Right cardiac atrium (tissue), 5 donors: ENCODE measurements around the gene PLEKHN1. TPM values are rescaled to one million over a fixed set of nuclear protein-coding genes. Genes with fewer than 3 reads are reported as not detected.
"Not testable (repeated sequence)": the region's sequence is repeated elsewhere in the genome, so short reads cannot be mapped to it uniquely, and the experiment has no call there.

Experiments used
- ATAC-seq, 2 donors: fragments of 200-7000 bp; cut with Tn5 transposase; one replicate each; pipeline versions ENCODE4 v1.8.0 to v1.9.1; 2020; ENCODE audit warnings: moderate library complexity in 2 of 2, mild to moderate bottlenecking in 1 of 2
- DNase-seq, 3 donors: peaks; one replicate each; pipeline ENCODE4 v3.0.0-alpha.2; 2020
- H3K27ac ChIP-seq: one replicate; pipeline ENCODE4 v1.5.1; 2013; ENCODE audit warnings: mild to moderate bottlenecking, low read length, control low read depth, moderate library complexity
- H3K27me3 ChIP-seq: one replicate; pipeline ENCODE4 v1.6.1; 2013; ENCODE audit not compliant: control insufficient read depth, insufficient read depth
- H3K4me1 ChIP-seq: one replicate; pipeline ENCODE4 v1.6.1; 2013; ENCODE audit warnings: low read length; ENCODE audit not compliant: control insufficient read depth, insufficient read depth
- H3K4me3 ChIP-seq: one replicate; pipeline ENCODE4 v1.5.1; 2013; ENCODE audit warnings: low read length, control low read depth
- H3K9me3 ChIP-seq: one replicate; pipeline ENCODE4 v1.6.1; 2013; ENCODE audit warnings: low read length; ENCODE audit not compliant: control insufficient read depth
- WGBS: extraction: QIAGEN DNeasy Blood & Tissue Kit; methylation state at CpG from one replicate; pipeline ENCODE4 v1.1.7; 2013; 5-methylcytosine and 5-hydroxymethylcytosine counted together
- intact Hi-C, 4 donors: fragments of 100-400 bp; cut with DNase I; formaldehyde crosslinking; loops; one replicate each; pipeline versions ENCODE4 v1.11.0 to v1.14.0; 2022 to 2023
- polyA plus RNA-seq: library from polyadenylated mRNA; stranded (reverse); fragments of 200-250 nt; gene quantifications from one replicate; pipeline ENCODE4 v1.2.3, GENCODE V29; 2013
- total RNA-seq, 4 donors: library from RNA; stranded (reverse); fragmentation: NEBNext Ultra II Directional; extraction: Animal tissue kit (Norgen Biotek cat#: 25700); gene quantifications; one replicate each; pipeline ENCODE4 v1.2.1, GENCODE V29; 2021
- donor health status: healthy with polysubstance abuse.
- donor health status: DM: no; HTN: yes; CAD: no.
- donor health status: DM: no; HTN: no; CAD: no.
- donor health status: DM: no; HTN: yes; CAD: no; lungs with severe emphysema.
- donor health status: DM: yes; HTN: yes; CAD: no.

Gene PLEKHN1
- total and polyA plus RNA-seq, 5 donors = 0.14 to 0.41 TPM; not detected in 3

DNA sequence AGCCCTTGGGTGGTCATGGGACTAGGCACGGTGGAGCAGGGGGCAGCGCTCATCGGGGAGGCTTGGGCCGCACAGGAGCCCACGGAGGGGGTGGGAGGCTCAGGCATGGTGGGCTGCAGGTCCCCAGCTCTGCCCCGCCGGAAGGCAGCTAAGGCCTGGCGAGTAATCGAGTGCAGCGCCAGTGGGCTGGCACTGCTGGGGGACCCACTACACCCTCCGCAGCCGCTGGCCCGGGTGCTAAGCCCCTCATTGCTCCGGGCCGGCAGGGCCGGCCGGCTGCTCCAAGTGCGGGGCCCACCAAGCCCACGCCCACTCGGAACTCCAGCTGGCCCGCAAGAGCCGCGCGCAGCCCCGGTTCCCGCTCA is 52.0 kb downstream of the PLEKHN1 start:
- H3K27ac ChIP-seq, H3K4me3 ChIP-seq, H3K4me1 ChIP-seq, intact Hi-C loops, H3K27me3 ChIP-seq, H3K9me3 ChIP-seq, ATAC-seq: not testable (repeated sequence)
- DNase-seq = peak; percentile 17 to 66 (median 57)
- 92% methylated on average over 26 of the region's 26 CpGs for WGBS

DNA sequence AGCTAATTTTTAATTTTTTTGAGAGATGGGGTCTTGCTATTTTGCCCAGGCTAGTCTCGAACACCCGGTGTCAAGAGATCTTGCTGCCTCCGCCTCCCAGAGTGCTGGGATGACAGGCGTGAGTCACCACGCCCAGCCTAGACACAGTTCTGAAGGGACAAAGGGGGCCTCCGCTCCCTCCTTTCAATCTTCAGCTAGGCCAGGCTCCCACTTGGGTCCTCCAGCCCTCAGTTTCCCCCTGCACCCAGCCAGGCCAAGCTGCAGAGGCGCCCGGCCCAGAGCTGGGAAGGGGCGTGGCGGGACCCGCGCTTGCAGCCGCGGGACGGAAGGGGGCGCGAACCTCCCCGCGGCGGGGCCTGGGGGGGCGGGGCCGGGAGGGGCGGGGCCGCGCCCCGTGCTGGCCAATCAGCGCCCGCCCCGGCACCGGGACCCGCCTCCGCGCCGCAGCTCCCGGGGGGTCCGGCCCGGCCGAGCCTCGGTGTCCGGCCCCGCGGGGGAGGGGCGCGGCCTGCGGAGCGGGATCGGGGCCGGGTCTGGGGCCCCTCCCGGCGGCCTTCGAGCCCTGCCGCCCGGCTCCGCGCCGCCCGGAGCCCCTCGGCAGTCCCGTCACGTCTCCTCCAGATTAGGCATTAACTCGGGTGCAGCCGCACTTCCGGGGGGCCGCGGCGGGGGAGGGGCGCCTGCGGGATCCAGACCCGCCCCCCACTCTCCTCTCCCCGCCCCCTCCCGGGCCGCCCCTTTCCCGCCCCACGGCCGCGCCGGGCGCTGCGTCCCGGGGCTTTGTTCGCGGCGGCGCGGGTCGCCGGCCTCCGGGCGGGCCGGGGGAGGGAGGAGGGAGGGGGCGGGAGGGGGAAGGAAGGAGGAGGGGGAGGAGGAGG is 53.1 kb downstream of the PLEKHN1 start:
- WGBS = 2% methylated on average over 83 of the region's 91 CpGs
- peak overlapping the region; percentile 79 for H3K27ac ChIP-seq
- DNase-seq (peak; percentile 88 to 95 (median 95)), ATAC-seq (peak; percentile 81 to 91)
- H3K4me1 ChIP-seq = no peaks in the 10 kb centered on the region
- intact Hi-C loops = no loop called here
- H3K4me3 ChIP-seq = peak overlapping the region; percentile 93
- H3K9me3 ChIP-seq = no peaks in the 10 kb centered on the region
- no peaks in the 10 kb centered on the region for H3K27me3 ChIP-seq

DNA sequence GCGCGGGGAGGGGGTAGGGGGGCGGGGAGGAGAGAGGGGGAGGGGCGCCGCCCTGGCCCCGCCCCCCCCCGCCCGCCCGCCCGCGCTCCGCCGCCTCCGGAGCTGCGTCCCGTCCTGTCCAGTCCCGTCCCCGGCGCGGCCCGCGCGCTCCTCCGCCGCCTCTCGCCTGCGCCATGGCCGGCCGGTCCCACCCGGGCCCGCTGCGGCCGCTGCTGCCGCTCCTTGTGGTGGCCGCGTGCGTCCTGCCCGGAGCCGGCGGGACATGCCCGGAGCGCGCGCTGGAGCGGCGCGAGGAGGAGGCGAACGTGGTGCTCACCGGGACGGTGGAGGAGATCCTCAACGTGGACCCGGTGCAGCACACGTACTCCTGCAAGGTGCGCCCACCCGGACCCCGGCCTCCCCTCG is 53.7 kb downstream of the PLEKHN1 start, which contains the start of gene AGRN:
AGRN (plus strand) TSS at position 121 of the 405 bp plus-strand sequence; CDS start at position 174, 53 bp downstream.
- Histone ChIP-seq H3K4me3 (peak within 1 kb of the TSS; percentile 93), H3K4me1 (no peaks in the 10 kb centered on the region), H3K9me3 (no peaks in the 10 kb centered on the region), H3K27me3 (no peaks in the 10 kb centered on the region), H3K27ac (peak within 1 kb of the TSS; percentile 79)
- DNase-seq (peak in 2 of 3 donors; percentile 80 to 84), ATAC-seq (peak; percentile 12 to 37)
- WGBS = 0% methylated on average over 53 of the region's 58 CpGs
- intact Hi-C loops = no loop called here

DNA sequence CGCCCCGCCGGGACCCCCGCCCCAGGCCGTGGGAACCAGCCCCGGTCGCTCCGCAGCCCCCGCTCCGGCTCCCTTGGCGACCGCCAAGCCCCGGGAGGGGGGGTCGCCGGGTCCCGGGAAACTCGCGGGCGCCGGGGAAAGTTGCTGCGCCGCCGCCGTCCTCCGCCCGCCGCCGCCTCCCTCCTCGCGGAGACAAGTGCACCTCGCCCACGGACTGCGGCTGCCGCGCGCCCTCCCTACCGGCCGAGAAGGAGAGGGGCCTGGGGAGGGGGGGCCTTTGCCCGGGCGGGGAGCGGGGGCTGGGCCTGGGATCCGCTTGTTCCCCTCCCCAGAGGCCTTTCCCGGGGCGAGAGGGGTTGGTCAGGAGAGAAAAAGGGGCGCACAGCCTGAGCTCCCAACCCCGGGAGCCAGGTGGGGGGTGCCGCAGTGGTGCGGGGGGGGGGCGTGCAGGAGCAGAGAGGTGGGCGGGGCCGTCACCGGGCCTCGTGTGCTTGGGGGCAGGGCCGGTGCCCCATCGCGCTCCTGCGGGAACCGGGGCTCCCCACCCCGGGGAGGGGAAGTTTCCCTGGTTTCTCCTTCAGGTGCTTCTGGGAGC is 54.2 kb downstream of the PLEKHN1 start:
- intact Hi-C loops = no loop called here
- H3K4me1 ChIP-seq = no peaks in the 10 kb centered on the region
- DNase-seq = no peak
- WGBS = under 1% methylated on average over 56 of the region's 59 CpGs
- H3K27ac ChIP-seq = no peak overlapping the region
- H3K27me3 ChIP-seq = no peaks in the 10 kb centered on the region
- H3K9me3 ChIP-seq = no peaks in the 10 kb centered on the region
- H3K4me3 ChIP-seq = peak overlapping the region; percentile 93
- peak in 1 of 2 donors; percentile 1 for ATAC-seq

DNA sequence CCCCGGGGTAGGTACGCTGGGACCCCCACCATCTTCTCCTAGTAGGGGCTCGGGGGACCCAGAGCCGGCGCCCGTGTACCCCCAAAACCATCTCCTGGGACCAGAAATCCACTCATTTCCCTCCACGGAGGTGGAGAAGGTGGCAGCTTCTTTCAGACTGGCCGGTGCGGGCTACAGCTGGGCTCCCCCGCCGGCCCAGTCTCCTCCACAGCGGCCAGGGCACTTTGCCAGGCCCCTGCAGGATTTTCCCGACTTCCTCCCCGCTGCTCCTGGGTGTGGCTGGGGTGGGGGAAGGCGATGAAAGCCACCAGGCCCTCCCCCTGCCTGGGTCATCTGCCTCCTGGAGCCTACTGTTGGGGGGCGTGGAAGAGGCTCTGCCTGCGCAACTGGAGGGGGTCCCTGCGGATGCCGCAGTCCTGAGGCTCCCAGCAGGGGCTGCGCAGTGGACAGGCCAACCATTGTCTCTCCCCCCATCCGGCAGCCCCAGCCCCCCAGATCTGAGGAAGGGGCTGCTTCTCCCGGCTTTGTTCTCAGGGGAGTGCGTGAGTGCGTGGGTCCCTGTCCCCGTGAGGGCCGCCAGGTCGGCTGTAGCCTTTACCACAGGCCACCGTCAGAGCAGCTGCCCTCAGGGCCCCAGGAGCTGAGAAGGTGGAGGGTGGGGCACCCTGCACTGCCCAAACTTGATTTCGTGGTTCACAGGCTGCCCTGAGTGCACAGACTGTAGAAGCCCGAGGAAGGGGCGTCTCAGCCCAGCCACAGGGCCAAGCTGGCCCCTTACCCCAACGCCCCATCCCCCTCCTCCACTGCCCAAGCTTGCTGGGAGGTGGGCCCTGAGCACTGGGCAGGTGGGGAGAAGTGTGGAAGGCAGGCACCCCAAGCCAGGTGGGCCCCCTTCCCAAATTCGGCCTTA is 55.0 kb downstream of the PLEKHN1 start:
- 31% methylated on average over 33 of the region's 33 CpGs for WGBS
- Histone ChIP-seq H3K4me1 (no peaks in the 10 kb centered on the region), H3K9me3 (no peaks in the 10 kb centered on the region), H3K27ac (no peak overlapping the region), H3K27me3 (no peaks in the 10 kb centered on the region), H3K4me3 (peak overlapping the region; percentile 93)
- ATAC-seq = peak; percentile 20 to 55
- DNase-seq = peak; percentile 85 to 92 (median 92)
- intact Hi-C loops = no loop called here

DNA sequence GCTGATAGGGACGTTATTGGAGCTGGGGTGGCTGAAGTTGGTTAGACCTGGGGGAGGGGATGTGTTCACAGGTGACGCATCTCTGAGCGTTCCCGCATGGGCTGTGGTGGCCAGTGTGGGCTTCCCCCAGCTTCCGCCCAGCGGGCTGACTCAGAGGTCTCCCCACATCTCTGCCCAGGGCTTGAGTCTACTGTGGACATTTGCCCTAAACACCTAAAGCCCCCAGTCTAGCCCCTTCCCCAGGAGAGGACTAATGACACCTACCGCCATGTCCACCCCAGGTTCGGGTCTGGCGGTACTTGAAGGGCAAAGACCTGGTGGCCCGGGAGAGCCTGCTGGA is 55.6 kb downstream of the PLEKHN1 start:
- 94% methylated on average over 10 of the region's 10 CpGs for WGBS
- intact Hi-C loops = no loop called here
- Histone ChIP-seq H3K4me1 (no peaks in the 10 kb centered on the region), H3K9me3 (no peaks in the 10 kb centered on the region), H3K27ac (no peak overlapping the region), H3K4me3 (no peak overlapping the region), H3K27me3 (no peaks in the 10 kb centered on the region)
- peak in 1 of 3 donors; percentile 35 for DNase-seq
- no peak for ATAC-seq

DNA sequence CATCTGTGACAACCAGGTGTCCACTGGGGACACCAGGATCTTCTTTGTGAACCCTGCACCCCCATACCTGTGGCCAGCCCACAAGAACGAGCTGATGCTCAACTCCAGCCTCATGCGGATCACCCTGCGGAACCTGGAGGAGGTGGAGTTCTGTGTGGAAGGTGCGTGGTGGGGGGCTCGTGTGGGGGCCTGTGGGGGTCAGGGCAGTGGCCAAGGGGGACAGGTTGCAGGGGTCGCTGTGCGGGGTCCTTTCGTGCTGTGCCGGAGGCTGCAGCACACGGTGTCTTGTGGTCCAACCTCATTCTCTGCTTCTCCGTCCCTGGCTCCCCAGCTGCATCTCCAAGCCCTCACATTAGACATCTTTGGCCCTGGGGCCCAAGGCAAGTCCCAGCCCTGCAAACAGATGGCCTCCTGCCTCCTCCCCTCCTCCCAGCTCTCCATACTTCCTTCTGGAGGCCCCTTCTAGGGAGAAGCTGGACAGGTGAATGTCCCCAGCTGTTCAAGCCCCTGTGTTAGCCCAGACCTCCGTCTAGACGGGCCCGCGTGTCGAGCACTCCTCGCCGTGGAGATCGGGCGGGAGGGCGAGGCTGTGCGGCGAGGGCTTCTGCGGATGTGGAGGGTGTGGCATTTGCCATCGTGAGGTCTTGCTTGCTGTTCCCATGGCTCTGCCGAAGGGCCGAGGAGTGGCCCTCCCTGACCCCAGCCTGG is 56.2 kb downstream of the PLEKHN1 start:
- peak in 1 of 3 donors; percentile 60 for DNase-seq
- intact Hi-C loops = no loop called here
- ATAC-seq = no peak
- no peaks in the 10 kb centered on the region for H3K27me3 ChIP-seq
- WGBS = 75% methylated on average over 27 of the region's 27 CpGs
- no peak overlapping the region for H3K27ac ChIP-seq
- H3K4me1 ChIP-seq = no peaks in the 10 kb centered on the region
- H3K4me3 ChIP-seq = no peak overlapping the region
- no peaks in the 10 kb centered on the region for H3K9me3 ChIP-seq

DNA sequence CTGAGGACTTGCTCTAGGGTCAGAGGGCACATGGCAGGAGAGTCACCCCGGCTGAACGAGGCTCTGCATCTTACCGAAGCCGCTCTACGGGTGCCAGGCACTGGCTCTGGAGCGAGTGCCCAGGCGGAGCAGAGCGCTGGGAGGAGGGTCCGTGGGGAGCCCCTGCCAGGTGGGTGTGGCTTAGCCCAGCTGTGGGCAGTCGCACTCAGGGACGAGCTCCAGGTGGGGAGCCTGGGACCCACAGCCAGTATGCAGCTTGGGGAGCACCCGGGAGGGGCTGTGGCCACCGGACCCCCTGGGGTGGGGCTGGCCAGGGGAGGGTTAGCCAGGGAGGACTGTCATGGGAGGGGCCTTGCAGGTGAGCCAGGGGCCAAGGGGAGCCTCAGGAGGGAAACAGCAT is 57.4 kb downstream of the PLEKHN1 start:
- intact Hi-C loops = no loop called here
- WGBS = 77% methylated on average over 13 of the region's 13 CpGs
- no peak overlapping the region for H3K4me3 ChIP-seq
- no peaks in the 10 kb centered on the region for H3K4me1 ChIP-seq
- H3K27me3 ChIP-seq = no peaks in the 10 kb centered on the region
- H3K9me3 ChIP-seq = no peaks in the 10 kb centered on the region
- DNase-seq (peak in 2 of 3 donors; percentile 60 to 61), ATAC-seq (no peak)
- no peak overlapping the region for H3K27ac ChIP-seq

DNA sequence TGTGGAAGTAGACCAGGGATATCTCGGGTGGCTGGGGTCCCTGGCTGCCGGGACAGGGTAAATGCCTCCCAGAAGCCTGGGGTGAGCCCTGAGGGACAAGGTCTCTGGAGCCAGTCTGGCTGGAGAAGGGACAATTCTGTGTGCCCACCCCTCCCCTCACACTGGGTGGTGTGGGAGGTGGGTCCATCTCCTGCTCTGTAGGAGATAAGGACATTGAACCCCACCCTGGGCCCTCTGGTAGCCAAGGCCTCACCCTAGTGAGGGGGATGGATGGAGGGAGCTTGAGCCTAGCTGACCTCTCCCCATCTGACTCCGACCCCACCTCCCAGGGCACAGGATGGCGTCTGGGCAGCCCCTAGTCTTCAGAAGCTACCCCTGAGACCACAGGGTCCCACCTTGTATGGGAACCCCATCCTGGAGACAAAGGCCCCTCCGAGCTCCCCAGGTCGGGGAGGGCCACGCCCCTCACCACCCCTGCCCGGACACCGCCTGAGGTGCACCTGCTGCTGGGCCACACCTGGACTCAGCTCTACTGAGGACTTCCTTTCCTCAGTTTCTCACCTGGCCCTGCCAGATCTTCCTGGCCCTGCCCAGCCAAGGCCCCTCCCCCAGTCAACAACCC is 58.0 kb downstream of the PLEKHN1 start:
- Histone ChIP-seq H3K4me3 (no peak overlapping the region), H3K27me3 (no peaks in the 10 kb centered on the region), H3K27ac (no peak overlapping the region), H3K4me1 (no peaks in the 10 kb centered on the region), H3K9me3 (no peaks in the 10 kb centered on the region)
- DNase-seq (peak in 1 of 3 donors; percentile 58), ATAC-seq (no peak)
- intact Hi-C loops = no loop called here
- 92% methylated on average over 9 of the region's 9 CpGs for WGBS
